GM19467 (cell line): Measurements from ENCODE around the gene OCIAD1.
"Not testable (repeated sequence)": the region's sequence is repeated elsewhere in the genome, so short reads cannot be mapped to it uniquely, and the experiment has no call there.

ENCODE experiments used
- ATAC-seq: cut with Tn5 transposase; IDR thresholded peaks from one replicate; pipeline ENCODE4 v1.9.1; 2021; ENCODE audit warnings: mild to moderate bottlenecking, moderate library complexity; ENCODE audit not compliant: unreplicated experiment

The OCIAD1 gene

DNA sequence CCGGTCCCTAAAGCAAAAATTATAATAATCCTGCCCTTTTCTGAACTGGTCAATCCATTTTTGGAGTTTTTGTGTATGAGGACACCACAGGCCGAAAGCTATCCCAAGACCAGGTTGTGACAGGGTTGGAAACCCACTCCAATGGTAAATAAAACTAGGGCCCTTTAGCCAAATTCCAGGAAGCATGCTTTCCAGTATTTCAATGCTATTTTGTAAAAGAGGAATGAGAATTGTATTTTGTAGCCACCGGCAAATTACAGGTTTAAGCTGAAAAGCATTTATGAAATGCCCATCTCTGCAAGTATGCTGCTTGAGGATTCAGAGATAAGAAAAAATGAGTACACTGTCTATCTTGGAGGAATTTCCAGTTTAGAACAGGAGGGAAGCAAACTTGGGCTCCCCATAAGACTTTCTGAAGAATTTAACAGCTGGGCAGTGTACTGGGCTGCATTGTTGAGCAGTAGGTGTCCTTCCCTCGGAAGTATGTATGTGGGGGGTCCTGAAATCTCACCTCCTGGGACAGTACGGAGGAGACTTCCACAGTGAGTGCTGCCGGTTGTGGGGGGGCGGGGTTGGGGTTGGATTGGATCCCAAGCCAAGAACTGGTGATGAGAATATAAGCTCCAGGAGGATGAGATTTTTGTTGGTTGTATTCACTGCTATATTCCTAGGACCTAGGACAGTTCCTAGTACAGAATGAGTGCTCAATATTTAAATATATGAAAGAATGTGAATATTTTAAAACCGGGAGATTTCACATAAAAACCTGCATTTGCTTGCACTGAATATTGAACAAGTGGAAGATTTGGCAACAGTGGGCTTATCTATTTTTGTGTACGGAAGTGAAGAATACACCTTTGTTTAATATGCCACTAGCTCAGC lies 48.9 kb downstream of the OCIAD1 start:
- ATAC-seq, result no peak

DNA sequence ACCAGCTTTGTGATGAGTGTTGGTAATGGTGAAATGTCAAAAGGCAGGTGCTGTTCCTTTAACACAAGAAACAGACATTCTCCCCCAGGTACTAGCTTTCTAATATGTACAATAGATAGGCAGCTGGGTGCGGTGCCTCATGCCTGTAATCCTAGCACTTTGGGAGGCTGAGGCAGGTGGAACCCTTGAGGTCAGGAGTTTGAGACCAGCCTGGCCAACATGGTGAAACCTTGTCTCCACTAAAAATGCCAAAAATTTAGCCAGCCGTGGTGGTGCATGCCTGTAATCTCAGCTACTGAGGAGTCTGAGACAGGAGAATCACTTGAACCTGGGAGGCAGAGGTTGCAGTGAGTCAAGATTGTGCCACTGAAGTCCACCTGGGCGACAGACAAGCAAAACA lies 50.8 kb downstream of the OCIAD1 start:
- ATAC-seq, result not testable (repeated sequence)

DNA sequence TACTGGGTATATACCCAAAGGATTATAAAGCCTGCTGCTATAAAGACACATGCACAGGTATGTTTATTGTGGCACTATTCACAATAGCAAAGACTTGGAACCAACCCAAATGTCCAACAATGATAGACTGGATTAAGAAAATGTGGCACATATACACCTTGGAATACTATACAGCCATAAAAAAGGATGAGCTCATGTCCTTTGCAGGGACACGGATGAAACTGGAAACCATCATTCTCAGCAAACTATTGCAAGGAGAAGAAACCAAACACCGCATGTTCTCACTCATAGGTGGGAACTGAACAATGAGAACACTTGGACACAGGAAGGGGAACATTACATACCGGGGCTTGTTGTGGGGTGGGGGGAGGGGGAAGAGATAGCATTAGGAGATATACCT lies 58.9 kb downstream of the OCIAD1 start:
- not testable (repeated sequence) for ATAC-seq

DNA sequence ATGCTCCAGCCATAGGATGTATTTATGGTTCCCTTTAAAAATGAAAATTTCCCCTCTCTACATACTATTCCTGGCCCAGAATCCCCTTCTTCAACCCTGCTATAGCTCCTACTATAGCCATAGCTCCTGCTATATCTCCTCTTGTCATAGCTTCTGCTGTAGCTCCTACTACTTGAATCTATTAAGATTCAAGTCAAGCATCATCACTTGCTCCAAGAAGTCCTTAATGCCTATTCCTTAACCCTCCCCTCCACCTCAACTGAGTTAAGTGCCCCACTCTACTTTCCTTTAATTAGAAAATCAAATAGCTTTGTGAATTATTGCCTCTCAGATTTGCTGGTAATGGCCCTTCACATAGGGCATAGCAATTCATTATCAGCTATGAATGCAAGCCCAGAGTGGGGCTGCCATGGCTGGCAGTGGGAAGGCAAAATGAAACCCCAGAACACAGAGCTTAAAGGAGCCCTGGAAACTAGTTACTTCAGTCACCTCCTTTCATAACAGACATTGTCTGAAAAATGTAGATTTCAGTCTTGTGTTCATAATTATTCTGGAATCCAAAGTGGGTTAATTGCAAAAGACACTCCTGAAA lies 60.2 kb downstream of the OCIAD1 start:
- no peak for ATAC-seq

DNA sequence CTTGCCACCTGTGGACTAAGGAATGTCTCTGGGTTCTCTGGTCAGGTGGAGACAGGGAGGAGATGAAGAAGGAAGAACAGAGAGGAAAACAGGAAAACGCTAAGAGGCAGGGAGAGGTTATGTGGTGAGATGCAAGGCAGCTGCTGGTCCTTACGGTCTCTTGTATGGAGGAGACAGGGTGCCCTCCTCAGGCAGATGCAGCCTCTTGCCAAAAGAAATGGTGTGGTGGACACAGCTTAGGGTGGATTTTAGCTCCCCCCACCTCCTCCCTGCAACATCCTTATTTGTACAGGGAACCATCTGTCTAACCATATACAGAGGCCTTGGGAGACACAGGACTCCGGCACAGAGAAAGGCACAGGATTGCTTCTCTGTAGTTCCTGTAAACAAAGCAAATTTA lies 66.0 kb downstream of the OCIAD1 start:
- ATAC-seq, result no peak

DNA sequence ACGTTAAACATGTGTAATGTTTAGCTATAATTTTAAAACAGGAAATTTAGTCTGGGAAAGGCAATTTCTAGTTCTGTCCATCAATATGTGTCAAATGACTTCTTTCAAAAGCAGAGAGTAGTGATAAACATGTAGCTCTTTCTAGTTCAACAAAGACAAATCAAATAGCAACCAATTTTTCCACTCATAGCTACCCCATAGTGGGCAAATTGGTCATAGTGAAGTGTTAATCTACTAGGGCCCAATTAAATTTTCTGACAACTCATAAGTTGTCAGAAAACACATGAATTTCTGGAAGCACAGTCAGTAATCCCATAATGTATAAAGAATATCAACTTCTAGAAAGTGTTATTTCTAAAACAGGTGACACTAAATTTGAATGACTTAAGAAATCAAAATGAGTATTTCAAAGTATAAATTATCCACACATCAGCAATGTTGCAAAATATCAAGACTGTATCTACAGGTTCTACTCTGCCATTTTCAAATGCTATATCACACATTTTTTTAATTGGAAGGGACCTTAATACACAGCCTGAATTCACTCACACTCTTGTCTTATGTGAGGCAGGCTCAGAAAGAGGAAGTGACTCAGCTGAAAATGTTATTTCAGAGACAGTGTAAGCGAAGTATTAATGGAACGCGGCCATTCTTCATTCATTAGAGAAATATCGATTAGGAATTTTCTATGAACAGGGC lies 68.0 kb downstream of the OCIAD1 start:
- no peak for ATAC-seq

DNA sequence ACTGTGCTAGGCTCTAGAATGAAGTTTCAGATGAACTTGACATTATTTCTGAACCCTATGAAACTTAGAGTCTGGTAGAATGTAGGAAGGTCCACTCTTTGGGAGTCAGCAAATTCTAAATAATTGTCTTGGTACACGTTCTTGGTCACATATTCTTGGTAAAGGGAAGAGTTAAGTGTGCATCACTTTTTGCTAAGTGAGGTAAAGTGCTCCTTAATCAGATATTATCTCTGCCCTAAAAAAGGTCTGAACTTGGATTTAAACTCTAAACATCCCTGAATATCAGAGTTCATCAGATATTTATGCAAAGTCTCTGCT lies 68.5 kb downstream of the OCIAD1 start:
- ATAC-seq, result no peak

DNA sequence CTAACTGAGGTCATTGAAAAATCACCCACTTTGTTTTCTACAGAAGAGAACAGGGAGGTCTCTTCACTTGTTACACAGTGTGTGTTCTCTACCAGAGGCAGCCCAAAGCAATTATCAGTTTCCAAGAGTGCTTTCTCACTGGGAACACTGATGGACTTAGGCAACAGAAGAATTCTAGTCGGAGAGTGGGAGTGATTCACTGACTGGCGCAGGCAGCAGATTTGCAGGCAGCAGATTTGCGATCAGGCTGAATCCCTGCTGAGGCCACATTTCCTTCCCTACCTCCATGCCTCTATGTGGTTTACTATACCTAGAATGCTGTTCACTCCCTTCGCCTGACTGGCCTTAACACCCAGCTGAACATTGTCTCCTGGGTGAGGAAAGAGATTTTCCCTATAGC lies 69.1 kb downstream of the OCIAD1 start:
- no peak for ATAC-seq

DNA sequence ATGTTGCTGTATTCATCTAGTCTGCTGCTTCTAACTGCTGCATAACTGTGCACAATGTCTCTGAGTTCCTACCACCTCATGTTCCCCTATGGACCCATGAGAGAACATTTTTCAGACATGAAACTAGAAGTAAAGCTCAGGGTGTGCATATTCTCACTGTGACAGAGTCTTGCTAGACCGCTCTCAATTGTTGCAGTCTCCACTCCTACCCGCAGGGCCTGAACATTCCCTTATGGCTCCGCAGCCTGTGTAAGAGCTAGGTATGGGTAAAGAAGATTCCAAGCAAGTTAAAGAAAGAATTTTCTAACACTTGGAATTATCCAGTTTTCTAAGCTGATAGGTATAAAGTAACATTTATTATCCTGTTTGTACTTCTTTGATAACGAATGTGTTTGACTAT lies 70.3 kb downstream of the OCIAD1 start:
- ATAC-seq, result no peak

DNA sequence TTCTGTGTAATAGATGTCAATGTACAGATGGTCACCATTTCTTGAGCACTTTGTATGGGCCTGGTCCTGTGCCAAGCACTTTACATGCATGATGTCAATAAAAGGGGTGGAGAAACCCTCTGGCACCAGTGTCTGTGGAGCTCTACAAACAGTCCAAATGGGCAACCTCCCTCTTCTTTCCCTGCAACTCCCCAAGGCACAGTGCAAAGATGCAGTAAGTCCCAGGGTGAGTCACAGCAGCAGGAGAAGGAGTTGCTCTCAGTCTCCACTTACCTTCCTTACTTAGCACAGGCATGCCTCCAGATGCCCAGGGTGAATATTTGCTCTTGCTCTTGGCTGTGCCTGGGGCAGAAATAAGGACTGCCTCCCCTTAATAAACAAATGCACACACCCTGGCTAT lies 71.4 kb downstream of the OCIAD1 start:
- no peak for ATAC-seq

DNA sequence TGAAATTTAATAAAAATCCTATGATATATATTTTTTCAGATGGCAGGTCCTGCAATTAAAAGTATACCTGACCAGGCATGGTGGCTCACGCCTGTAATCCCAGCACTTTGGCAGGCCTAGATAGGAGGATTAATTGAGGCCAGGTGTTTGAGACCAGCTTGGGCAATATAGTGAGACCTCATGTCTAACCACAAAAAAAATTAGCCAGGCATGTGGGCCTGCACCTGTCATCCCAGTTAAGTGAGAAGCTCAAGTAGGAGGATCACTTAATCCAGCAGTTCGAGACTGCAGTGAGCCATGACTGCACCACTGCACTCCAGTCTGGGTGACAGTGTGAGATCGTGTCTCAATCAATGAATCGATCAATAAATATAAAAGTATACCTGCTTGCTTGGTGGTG lies 73.2 kb downstream of the OCIAD1 start:
- no peak for ATAC-seq

DNA sequence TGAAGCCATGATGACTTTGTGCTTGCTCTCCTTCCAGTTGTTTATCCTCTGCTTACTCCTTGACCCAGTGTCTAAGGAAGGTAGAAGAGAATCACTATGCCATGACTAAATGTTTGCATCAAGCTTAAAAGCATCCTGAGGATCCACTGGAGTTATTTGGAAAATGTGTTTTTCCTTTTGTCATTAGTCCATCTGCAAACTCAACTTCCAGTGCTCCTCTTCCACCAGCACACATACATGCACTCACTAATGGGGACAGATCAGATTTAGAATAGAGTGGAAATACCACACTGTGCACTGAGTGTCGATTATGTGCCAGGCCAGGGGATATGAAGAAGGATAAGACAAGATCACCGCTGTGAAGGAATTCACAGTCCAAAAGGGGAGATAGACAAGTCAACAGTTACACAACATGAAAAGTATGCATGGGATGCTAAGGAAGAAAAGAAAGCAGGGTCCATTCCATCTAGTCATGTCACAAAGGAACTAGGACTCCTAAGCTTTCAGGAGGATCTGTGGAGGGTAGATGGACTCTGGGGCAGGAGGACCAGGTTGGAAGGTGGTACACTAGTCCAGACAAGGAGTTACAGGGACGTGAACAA lies 73.8 kb downstream of the OCIAD1 start:
- ATAC-seq, result no peak

DNA sequence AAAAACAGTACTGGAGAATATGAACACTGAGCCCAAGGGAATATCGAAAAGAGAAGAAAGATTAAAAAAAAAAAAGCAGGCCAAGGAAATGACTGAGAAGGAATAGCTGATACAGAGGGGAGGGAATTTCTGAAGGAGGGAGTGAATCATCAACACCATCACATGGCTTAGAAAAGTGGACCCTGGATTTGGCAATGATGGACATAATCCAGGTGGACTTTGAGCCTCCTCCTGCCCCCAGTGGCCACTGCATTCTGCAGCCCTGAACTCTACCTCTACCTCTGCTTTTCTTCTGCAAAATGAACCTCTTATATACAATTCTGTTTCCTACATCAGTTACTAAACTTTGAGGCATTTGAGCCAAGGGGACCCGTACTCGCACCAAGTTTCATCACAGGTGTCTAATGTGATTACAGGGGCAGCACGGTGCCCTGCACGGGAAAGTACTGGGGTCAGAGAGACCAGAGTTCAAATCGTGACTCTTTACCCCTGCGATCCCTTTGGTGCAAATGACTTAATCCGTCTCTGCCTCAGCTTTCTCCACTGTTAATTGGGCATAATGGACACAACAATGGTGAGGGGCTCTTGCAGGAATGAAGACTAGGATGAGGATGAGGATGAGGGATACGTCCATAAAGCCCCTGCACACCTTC lies 74.6 kb downstream of the OCIAD1 start:
- no peak for ATAC-seq

DNA sequence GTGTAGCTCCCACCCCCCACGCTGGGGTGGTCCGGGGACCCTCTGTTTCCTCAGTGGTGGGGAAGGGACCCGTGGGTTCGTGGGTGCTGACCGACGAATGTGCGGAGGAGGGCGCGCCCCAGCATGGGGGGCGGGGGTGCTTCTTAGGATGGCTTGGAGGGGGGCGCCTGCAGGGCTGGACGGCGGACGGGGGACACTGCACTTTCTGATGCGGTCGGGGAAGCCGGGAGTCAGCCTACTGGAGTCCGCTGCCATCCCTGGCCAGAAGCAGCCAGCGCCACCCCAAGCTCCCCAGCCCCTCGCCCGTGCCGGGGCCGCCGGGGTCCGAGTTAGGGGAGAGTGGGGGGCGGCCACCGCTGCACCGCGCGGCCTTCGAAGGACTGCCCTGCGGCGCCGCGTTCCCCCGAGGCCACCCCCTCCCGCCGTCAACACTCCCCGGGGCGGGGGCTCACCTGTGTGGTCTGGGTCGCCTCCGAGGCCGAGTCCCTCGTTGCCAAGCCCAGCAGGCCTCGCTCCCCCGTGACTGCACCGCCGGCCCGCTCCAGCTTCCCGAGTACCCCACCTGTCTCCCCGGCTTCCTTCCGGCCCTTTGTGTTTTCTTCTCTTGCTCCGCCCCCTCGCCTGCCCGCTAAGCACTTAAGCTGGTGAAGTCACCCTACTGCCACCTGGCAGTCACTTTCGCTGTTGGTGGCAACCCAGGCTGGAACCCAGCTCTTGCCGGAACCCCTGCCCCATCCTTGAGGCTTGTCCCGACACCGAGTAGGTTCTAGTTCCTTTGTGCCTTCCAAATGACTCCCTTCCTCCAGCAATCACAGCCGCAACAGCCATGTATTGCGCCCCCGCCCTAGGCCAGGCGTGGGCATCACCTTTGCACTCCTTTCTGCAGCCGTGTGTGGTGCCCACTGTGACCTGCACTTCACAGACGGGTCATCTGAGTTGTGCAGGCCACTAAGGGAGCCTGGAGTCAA lies 75.6 kb downstream of the OCIAD1 start, which contains the start of gene OCIAD2:
Gene OCIAD2 (minus strand): TSS at position 569 of the 968 bp plus-strand sequence. CDS start 2,225 bp downstream, outside the sequence.
- peak; percentile 98 for ATAC-seq

DNA sequence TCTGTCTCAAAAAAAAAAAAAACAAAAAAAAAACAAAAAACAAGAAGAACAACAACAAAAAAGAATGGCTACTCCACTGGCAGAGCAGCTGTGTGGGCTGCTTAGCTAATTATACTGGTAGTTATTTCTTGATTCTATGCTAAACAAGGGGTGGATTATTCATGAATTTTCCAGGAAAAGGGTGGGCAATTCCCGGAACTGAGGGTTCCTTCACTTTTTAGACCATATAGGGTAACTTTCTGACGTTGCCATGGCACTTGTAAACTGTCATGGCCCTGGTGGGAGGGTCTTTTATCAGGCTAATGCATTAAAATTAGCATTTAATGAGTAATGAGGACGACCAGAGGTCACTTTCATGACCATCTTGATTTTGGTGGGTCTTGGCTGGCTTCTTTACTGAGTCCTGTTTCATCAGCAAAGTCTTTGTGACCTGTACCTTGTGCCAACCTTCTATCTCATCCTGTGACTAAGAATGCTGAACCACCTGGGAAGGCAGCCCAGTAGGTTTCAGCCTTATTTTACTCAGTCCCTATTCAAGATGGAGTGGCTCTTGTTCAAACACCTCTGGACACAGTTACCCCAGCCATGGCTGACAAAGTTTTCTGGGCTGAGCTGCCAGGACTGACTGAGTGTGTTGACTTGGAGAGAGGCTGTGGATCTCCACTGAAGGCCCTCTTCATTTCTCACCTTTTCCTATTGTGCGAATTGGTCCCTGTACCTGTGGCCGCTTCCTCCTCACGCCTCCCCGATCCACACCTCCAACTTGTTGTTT lies 77.0 kb downstream of the OCIAD1 start:
- ATAC-seq, result no peak

DNA sequence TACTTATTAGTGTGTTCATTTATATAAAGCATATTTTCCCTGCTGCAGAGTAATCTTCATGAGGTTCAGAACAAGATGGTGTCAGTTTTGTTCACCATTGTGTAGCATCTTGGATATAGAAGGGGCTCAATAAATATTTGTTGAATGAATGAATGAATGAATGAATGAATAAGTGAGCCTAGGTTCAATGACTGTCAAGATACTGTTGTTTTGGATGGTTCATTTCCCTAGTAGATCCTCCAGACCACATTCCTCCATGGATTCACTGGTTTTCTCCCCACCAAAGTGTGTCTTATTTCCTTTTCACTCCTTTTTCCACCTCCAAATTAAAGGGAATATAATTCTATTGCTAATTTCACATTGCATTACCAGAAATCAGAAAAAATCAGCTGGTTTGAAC lies 77.8 kb downstream of the OCIAD1 start:
- no peak for ATAC-seq

DNA sequence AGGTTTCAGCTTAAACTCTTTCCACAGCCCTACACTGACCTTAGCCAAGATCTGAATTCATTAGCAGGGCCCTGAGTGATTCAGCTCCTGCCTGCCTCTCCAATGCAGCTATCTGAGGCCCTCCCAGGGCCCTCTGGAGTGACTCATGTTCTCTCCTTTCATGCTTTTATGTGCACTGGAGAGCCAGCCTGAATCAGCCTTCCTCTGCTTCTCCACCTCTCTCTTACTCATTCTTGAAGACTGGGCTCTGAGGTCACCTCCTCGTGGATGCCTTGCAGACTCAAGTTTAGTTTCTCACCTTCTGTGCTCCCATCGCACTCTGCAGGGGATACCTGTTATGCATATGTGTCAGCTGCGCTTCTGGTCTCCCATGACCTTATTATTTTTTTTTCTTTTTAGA lies 78.8 kb downstream of the OCIAD1 start:
- ATAC-seq, result no peak

DNA sequence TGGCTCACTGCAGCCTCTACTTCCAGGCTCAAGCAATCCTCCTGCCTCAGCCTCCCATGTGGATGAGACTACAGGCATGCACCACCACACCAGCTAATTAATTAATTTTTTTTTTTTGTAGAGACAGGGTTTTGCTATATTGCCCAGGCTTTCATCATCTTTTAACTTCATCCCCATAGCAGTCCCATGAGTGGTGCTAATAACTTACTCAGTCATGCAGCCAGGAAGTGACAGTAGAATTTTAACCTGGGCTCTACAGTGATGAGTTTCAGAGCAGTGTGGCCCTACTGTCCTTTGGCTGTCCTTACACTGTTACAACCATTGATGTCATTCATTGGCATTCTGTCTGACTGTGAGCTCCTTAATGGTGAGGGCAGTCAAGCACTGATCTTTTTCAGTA lies 79.6 kb downstream of the OCIAD1 start:
- no peak for ATAC-seq
